A549 (cell line): ENCODE measurements around the gene IER2.

Experiments
- CHD2 ChIP-seq: fragments of 150-350 bp; IDR thresholded peaks from 2 replicates; pipeline ENCODE4 v1.6.1; 2014; ENCODE audit warnings: low read length; ENCODE audit not compliant: partially characterized antibody
- EP300 ChIP-seq, 2 experiments: fragments of >200 bp; sonication (Bioruptor Twin); formaldehyde crosslinking; IDR thresholded peaks; 2 replicates in 1 of 2; 3 replicates in 1 of 2; pipeline ENCODE4 v1.6.1; 2016 to 2017
- HEYL ChIP-seq: fragments of 250-450 bp; sonication (Bioruptor Pico); IDR thresholded peaks from 2 replicates; pipeline ENCODE4 v1.8.0; 2021; ENCODE audit warnings: mild to moderate bottlenecking, moderate library complexity
- HMGXB4 ChIP-seq: fragments of 250-450 bp; sonication (Bioruptor Pico); IDR thresholded peaks from 2 replicates; pipeline ENCODE4 v1.5.0; 2021; ENCODE audit warnings: mild to moderate bottlenecking, moderate library complexity, borderline replicate concordance
- POLR2A ChIP-seq: IDR thresholded peaks from 2 replicates; pipeline ENCODE4 v1.6.1; 2012; ENCODE audit warnings: mild to moderate bottlenecking, low read length
- TF ChIP-seq, protein P1 (sequence below): fragments of >200 bp; sonication (Bioruptor Twin); formaldehyde crosslinking; IDR thresholded peaks from 3 replicates; pipeline ENCODE4 v1.5.1; 2016
- TF ChIP-seq, protein P2 (sequence below): IDR thresholded peaks from 2 replicates; pipeline ENCODE4 v1.6.1; 2012
- TF ChIP-seq, protein P3 (sequence below): fragments of 450-650 bp; IDR thresholded peaks from 2 replicates; pipeline ENCODE4 v1.6.1; 2014; ENCODE audit warnings: antibody characterized with exemption

- TF ChIP-seq POLR2A (no peak), HEYL (CRISPR knock-in tag) (no peak), EP300 (IDR thresholded peaks at IDR 0.05) (no peak), HMGXB4 (no peak), CHD2 (no peak)
- TF ChIP-seq, protein P1, sequence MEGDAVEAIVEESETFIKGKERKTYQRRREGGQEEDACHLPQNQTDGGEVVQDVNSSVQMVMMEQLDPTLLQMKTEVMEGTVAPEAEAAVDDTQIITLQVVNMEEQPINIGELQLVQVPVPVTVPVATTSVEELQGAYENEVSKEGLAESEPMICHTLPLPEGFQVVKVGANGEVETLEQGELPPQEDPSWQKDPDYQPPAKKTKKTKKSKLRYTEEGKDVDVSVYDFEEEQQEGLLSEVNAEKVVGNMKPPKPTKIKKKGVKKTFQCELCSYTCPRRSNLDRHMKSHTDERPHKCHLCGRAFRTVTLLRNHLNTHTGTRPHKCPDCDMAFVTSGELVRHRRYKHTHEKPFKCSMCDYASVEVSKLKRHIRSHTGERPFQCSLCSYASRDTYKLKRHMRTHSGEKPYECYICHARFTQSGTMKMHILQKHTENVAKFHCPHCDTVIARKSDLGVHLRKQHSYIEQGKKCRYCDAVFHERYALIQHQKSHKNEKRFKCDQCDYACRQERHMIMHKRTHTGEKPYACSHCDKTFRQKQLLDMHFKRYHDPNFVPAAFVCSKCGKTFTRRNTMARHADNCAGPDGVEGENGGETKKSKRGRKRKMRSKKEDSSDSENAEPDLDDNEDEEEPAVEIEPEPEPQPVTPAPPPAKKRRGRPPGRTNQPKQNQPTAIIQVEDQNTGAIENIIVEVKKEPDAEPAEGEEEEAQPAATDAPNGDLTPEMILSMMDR, result no peak
- TF ChIP-seq, protein P2, sequence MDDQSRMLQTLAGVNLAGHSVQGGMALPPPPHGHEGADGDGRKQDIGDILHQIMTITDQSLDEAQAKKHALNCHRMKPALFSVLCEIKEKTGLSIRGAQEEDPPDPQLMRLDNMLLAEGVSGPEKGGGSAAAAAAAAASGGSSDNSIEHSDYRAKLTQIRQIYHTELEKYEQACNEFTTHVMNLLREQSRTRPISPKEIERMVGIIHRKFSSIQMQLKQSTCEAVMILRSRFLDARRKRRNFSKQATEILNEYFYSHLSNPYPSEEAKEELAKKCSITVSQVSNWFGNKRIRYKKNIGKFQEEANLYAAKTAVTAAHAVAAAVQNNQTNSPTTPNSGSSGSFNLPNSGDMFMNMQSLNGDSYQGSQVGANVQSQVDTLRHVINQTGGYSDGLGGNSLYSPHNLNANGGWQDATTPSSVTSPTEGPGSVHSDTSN, result no peak
- TF ChIP-seq, protein P3, sequence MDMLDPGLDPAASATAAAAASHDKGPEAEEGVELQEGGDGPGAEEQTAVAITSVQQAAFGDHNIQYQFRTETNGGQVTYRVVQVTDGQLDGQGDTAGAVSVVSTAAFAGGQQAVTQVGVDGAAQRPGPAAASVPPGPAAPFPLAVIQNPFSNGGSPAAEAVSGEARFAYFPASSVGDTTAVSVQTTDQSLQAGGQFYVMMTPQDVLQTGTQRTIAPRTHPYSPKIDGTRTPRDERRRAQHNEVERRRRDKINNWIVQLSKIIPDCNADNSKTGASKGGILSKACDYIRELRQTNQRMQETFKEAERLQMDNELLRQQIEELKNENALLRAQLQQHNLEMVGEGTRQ, result no peak
Observed at GRCh38 chr19:13160557-13160956, 10.3 kb downstream of the IER2 start.
